ENCODE measurements around the gene MAP1S.

The MAP1S gene

GRCh38 chr19:17695198-17695597 lies 24.1 kb upstream of the MAP1S start:
- no peak for DNase-seq

GRCh38 chr19:17703824-17704463 lies 15.3 kb upstream of the MAP1S start:
- DNase-seq: peak; percentile 82

DNA sequence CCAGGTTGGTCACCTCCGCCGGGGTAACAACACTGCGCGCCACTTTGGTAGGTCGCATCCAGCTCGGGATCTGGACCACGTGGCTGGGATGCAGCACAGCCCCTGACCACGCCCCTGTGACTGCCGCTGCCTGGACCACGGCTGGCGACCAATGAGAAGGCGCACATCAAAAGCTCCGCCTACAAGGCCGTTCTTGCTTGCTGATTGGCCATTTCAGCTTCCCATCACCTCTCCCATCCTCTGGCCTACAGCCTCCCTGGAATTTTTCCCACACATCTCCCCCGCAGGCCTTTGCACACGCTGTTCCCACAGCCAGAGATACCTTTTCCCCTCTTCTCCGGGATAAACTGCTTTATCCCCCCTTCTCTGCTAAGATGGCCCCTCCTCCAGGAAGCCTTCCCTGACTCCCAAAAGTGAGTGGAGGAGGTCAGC lies 12.5 kb upstream of the MAP1S start:
- DNase-seq: peak in 1 of 2 donors; percentile 21

DNA sequence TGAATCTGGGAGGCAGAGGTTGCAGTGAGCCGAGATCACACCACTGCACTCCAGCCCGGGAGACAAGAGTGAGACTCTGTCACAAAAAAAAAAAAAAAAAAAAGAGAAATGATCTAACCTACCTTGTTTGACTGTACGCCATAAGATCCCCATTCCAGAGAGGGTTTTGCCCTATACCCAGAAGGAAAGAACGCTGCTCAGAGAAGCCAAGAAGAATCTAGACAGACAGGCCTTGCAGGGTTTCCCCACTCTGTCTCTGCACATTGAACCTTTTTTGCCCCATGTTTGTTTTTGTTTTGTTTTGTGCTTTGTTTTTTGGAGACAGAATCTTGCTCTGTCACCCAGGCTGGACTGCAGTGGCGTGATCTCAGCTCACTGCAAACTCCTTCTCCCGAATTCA lies 7.4 kb upstream of the MAP1S start:
- no peak for DNase-seq

GRCh38 chr19:17716309-17716929 lies 2.9 kb upstream of the MAP1S start:
- no peak for DNase-seq

DNA sequence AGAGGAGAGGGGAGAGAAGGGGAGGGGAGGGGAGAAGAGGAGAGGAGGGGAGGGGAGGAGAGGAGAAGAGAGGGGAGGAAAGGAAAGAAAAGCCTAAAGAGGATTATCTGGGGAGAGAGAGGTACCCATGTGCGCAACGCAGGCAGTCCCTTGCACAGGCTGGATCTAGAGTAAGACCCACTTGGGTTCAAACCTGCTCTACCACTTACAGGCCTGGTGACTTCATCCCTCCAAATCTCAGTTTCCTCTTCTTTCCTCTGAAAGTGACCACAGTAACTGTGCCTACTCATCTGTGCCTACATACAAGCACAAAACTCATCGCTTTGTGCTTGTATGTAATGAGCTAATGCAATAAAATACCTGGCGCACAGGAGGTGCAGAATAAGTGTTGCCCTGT lies 732 bp upstream of the MAP1S start:
- no peak for DNase-seq

DNA sequence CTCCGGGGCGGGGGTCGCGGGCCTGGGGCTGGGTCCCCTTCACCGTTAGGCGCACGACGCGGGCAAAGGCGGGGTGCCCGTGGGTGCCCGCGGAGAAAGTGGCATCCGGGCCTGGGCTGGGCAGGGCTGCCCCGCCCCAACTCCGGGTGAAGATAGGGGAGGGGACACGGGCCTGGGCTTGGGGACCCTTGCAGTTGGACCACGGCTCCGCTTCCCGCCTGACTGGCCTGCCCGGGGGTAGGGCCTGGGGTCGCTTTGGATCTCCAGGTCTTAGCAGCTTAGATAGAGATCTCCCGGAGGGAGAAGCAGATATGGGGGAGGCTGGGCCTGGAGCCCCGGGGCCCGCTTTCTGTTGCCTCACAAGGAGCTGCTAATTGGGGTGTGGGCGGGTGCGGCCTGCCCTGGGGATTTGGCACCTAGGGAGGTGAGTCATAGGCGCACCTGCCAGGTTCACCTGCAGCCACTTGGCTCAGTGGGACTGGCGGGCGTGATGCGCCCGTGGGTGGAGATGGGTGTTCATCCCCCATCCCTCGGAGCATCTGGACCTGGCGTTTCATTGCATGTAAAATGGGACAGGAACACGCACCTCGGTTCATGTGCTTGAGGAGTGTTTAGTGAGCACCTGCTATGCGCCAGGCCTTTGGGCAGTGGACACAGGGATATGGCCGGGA lies 585 bp downstream of the MAP1S start:
- peak; percentile 46 to 50 for DNase-seq

DNA sequence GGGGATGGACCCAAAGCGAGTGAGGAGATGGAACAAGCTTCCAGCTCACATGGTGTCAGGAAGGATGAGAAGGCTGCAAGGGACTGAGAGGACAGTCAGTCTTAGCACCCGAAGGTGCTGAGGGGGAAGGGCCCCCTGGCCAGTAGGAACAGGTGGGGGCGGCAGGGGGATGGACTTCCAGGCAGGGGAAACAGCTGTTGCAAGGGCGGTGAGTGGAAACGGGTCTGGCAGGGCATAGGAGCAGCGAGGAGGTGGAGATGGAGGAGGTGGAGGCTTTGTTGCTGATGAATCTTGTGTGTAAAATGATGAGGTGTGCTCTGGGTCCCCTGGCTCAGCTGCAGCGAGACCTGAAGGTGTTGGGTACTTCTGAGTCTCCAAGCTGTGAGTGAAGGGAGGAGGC lies 1.2 kb downstream of the MAP1S start:
- peak in 1 of 2 donors; percentile 18 for DNase-seq

GRCh38 chr19:17721111-17721628 lies 1.9 kb downstream of the MAP1S start:
- DNase-seq: no peak

DNA sequence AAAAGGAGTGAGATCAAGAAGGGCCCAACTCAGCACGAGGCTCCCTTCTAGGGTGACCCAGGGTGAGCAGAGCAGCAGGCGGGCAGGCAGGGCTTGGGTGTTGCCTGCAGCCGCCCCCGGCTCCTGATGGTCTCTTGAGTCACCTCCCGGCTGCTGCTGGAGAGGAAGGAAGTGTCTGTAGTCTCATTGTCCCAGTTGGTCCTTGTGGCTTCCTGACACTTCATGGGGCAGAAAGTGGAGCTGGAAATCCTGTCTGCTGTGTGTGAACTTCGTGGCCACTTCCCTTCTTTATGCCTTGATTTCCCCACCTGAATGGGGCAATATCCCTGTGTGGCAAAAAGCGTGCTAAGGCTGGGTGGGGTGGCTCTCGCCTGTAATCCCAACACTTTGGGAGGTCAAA lies 2.5 kb downstream of the MAP1S start:
- peak in 1 of 2 donors; percentile 29 for DNase-seq

- DNase-seq: no peak
Observed at GRCh38 chr19:17722655-17723240, 3.5 kb downstream of the MAP1S start.

GRCh38 chr19:17724655-17725054 lies 5.4 kb downstream of the MAP1S start:
- DNase-seq: no peak

DNA sequence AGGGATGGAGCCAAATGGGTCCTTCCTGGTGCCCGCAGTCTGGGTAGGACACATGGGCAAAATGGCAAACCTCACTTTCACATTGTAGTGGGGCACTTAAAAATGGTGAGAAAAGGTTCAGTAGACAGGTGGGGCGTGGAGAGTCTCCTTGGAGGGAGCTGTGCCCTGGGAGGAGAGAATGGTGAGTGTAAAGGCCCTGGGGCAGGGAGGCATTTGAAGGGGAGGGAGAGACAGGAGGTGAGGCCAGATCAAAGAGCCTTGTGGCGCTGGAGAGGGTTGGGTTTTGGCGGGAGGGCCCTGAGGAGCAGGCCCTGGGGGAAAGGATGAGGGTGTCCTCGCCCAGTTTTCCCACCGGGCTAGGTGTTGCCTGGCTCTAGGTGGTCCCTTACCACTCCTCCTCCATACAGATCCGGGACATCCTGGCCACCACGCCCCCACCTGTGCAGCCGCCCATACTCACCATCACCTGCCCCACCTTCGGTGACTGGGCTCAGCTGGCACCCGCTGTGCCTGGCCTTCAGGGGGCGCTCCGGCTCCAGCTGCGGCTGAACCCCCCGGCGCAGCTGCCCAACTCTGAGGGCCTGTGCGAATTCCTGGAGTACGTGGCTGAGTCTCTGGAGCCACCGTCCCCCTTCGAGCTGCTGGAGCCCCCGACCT lies 6.3 kb downstream of the MAP1S start:
- no peak for DNase-seq

GRCh38 chr19:17726136-17726741 lies 7.0 kb downstream of the MAP1S start:
- no peak for DNase-seq

DNA sequence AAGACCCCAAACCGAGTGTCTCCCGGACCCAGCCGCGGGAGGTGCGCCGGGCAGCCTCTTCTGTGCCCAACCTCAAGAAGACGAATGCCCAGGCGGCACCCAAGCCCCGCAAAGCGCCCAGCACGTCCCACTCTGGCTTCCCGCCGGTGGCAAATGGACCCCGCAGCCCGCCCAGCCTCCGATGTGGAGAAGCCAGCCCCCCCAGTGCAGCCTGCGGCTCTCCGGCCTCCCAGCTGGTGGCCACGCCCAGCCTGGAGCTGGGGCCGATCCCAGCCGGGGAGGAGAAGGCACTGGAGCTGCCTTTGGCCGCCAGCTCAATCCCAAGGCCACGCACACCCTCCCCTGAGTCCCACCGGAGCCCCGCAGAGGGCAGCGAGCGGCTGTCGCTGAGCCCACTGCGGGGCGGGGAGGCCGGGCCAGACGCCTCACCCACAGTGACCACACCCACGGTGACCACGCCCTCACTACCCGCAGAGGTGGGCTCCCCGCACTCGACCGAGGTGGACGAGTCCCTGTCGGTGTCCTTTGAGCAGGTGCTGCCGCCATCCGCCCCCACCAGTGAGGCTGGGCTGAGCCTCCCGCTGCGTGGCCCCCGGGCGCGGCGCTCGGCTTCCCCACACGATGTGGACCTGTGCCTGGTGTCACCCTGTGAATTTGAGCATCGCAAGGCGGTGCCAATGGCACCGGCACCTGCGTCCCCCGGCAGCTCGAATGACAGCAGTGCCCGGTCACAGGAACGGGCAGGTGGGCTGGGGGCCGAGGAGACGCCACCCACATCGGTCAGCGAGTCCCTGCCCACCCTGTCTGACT lies 7.9 kb downstream of the MAP1S start:
- DNase-seq: no peak

DNA sequence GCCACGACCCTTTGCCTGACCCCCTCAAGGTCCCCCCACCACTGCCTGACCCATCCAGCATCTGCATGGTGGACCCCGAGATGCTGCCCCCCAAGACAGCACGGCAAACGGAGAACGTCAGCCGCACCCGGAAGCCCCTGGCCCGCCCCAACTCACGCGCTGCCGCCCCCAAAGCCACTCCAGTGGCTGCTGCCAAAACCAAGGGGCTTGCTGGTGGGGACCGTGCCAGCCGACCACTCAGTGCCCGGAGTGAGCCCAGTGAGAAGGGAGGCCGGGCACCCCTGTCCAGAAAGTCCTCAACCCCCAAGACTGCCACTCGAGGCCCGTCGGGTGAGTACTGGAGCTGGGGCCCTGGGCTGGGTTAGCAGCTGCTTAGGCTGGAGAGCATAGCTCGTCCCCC lies 8.6 kb downstream of the MAP1S start:
- DNase-seq: no peak

GRCh38 chr19:17733127-17733526 lies 13.8 kb downstream of the MAP1S start:
- DNase-seq: no peak

- DNase-seq: no peak
Observed at GRCh38 chr19:17734146-17734545, 14.9 kb downstream of the MAP1S start.

DNA sequence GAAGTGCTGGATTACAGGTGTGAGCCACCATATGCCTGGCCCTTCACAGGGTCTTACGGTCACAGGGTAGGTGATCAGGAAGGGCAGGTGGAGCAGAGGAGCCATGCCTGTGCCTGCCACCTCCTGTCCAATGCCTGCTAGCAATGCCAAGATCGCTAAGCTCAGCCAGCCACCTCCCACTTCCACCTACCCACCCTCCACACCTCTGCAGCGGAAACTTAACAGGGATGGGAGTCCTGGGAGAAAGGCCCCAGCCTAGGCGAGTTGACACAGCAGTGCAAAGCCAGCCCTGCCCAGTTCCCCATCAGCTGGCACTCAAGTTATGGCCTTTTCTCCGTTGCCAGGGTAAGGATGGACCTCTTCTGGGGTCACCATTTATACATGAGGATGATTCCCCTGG lies 16.1 kb downstream of the MAP1S start:
- DNase-seq: no peak

- no peak for DNase-seq
Observed at GRCh38 chr19:17737690-17738153, 18.4 kb downstream of the MAP1S start.

GRCh38 chr19:17739121-17739875 lies 20.0 kb downstream of the MAP1S start:
- DNase-seq: no peak

Measured in stimulated activated CD4-positive, alpha-beta T cell treated with anti-CD3 and anti-CD28 coated beads, Interleukin-2, amount 100 ng/mL, for 24 hours (primary cell).